Cardiac fibroblast (primary cell): ENCODE measurements around the gene DSE.

ENCODE experiments used
- DNase-seq, 2 donors: peaks; one replicate each; pipeline versions ENCODE4 v3.0.0 to v3.0.0-alpha.2; 2010; ENCODE audit warnings: low read depth in 2 of 2
- H3K4me3 ChIP-seq, 2 donors: replicated peaks in 1 of 2; 1 replicate in 1 of 2; 2 replicates in 1 of 2; pipeline ENCODE4 v1.5.1; 2011; ENCODE audit warnings: low read depth in 2 of 2, low read length in 2 of 2, mild to moderate bottlenecking in 2 of 2, moderate library complexity in 1 of 2
- TF ChIP-seq, protein P1 (sequence below): IDR thresholded peaks from one replicate; pipeline ENCODE4 v1.5.1; 2011; ENCODE audit warnings: low read depth, mild to moderate bottlenecking, low read length, inconsistent platforms

Gene DSE

GRCh38 chr6:116420341-116420740, 49.6 kb downstream of the DSE start:
- no peak for DNase-seq
- TF ChIP-seq, protein P1, sequence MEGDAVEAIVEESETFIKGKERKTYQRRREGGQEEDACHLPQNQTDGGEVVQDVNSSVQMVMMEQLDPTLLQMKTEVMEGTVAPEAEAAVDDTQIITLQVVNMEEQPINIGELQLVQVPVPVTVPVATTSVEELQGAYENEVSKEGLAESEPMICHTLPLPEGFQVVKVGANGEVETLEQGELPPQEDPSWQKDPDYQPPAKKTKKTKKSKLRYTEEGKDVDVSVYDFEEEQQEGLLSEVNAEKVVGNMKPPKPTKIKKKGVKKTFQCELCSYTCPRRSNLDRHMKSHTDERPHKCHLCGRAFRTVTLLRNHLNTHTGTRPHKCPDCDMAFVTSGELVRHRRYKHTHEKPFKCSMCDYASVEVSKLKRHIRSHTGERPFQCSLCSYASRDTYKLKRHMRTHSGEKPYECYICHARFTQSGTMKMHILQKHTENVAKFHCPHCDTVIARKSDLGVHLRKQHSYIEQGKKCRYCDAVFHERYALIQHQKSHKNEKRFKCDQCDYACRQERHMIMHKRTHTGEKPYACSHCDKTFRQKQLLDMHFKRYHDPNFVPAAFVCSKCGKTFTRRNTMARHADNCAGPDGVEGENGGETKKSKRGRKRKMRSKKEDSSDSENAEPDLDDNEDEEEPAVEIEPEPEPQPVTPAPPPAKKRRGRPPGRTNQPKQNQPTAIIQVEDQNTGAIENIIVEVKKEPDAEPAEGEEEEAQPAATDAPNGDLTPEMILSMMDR: no peak
- no peak overlapping the region for H3K4me3 ChIP-seq

DNA sequence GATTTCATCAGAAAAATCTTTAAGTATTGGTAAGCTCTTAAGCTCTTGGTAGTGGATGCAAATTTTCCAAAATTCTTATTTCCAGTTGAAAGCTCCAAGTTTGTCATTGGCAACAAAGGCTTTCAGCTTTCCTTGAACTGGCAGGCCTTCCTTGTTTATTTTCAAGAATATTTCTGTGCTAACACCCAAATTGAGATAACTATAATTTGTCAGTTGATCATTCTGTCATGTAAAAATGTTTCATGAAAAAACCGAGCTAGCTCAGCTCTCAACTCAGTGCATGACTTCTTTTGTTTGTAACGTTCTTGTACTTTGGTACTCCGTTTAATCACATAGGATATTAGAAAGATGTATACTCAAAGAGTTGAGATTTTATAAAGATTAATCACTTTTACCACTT, 51.5 kb downstream of the DSE start:
- DNase-seq: no peak
- H3K4me3 ChIP-seq: no peak overlapping the region
- TF ChIP-seq, protein P1: no peak

DNA sequence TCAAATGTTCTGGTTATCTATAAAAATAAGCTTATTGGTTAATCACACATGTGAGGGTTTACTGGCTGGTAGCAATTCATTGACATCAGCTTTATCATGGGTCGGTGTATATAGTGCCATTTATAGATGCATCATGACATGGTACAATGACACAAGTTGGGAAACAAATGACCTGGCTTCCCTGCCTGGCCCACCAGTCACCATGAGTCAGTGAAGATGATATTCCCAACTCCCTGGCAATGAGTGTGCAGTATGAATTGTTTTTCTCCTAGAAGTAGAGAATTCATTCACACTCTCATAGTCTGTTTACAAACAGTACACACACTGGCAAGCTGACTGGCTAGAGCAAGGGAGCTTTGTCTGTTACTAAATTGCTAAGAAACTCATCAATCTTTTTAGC, 53.3 kb downstream of the DSE start:
- TF ChIP-seq, protein P1: no peak
- H3K4me3 ChIP-seq: no peak overlapping the region
- peak; percentile 17 to 81 for DNase-seq

DNA sequence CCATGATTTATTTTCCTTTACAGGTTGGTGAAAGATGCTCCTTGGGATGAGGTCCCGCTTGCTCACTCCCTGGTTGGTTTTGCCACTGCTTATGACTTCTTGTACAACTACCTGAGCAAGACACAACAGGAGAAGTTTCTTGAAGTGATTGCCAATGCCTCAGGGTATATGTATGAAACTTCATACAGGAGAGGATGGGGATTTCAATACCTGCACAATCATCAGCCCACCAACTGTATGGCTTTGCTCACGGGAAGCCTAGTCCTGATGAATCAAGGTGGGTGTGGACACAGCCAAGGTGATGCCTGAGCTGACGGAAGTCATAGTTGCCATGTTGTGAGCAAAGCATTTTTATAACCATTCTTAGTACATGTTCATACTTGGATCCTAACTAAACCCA, 55.8 kb downstream of the DSE start:
- TF ChIP-seq, protein P1: no peak

GRCh38 chr6:116429111-116429510, 58.4 kb downstream of the DSE start:
- TF ChIP-seq, protein P1: no peak
- no peak for DNase-seq
- H3K4me3 ChIP-seq: no peak overlapping the region

More for the DNA sequence above, 55.8 kb downstream of the DSE start:
- DNase-seq: no peak
- no peak overlapping the region for H3K4me3 ChIP-seq

GRCh38 chr6:116430860-116431259, 60.1 kb downstream of the DSE start:
- no peak overlapping the region for H3K4me3 ChIP-seq
- DNase-seq: no peak
- TF ChIP-seq, protein P1: no peak

- DNase-seq: no peak
- TF ChIP-seq, protein P1: no peak
- H3K4me3 ChIP-seq: no peak overlapping the region
Observed at GRCh38 chr6:116431964-116432595, 61.3 kb downstream of the DSE start.
